Measurements from ENCODE around the gene TSPAN9. TPM values are rescaled to one million over a fixed set of nuclear protein-coding genes. Genes with fewer than 3 reads are reported as not detected.

Gene TSPAN9
- total and polyA plus RNA-seq, 2 of the 4 experiments (the other 2 are of a cell fraction): 17.7 to 39.1 TPM

- TF ChIP-seq RCOR1 (IDR thresholded peaks at IDR 0.05; ENCODE audit: insufficient replicate concordance, low read length): no peak
- no peak for TF ChIP-seq POLR2A (IDR thresholded peaks at IDR 0.05; ENCODE audit: low read depth, low read length)
These were observed 10.8 kb downstream of the TSPAN9 start (continued) for GRCh38 chr12:3087758-3088650.

- no peak for DNase-seq
- Histone ChIP-seq H3K23ac (ENCODE audit: low read depth, low read length) (no peak overlapping the region), H2AFZ (replicated peaks; ENCODE audit: low read length, poor library complexity) (no peak overlapping the region), H2BK5ac (ENCODE audit: low read depth, low read length, poor library complexity, severe bottlenecking) (no peak overlapping the region), H3K79me1 (ENCODE audit: low read depth in 1 of 2, low read length in 2 of 2) (peaks cover 0 to 14% of the 10 kb centered on the region in 2 experiments; a peak in 3 of 4 replicates), H2BK15ac (ENCODE audit: low read depth, low read length) (no peak overlapping the region), H3K18ac (ENCODE audit: low read depth, low read length) (no peak overlapping the region), H3K9me3 (ENCODE audit: control insufficient read depth, insufficient read depth, low read length) (no peaks in the 10 kb centered on the region), H3K4me3 (ENCODE audit: insufficient read depth, low read depth, low read length) (no peak overlapping the region), H3K9me1 (ENCODE audit: insufficient read depth, low read length) (peaks cover 9% of the 10 kb centered on the region; the same call in 1 of the 2 replicates), H4K20me1 (ENCODE audit: insufficient read depth, low read length) (peaks cover 7% of the 10 kb centered on the region), H2BK120ac (ENCODE audit: low read depth, low read length) (no peak overlapping the region), H2AK9ac (replicated peaks; ENCODE audit: low read depth, low read length, poor library complexity) (no peak overlapping the region), H3K4me2 (ENCODE audit: low read depth, low read length) (no peak overlapping the region), H3K4me1 (ENCODE audit: control insufficient read depth, insufficient read depth, low read length) (no peaks in the 10 kb centered on the region), H2AK5ac (ENCODE audit: low read depth, low read length) (no peak overlapping the region), H3K56ac (ENCODE audit: extremely low read depth, insufficient read depth, low read length) (no peak overlapping the region), H3K9ac (ENCODE audit: low read depth, low read length) (no peak overlapping the region), H3K14ac (replicated peaks; ENCODE audit: low read depth, low read length) (no peak overlapping the region), H4K91ac (ENCODE audit: insufficient read depth, low read depth, low read length) (no peak overlapping the region), H4K5ac (ENCODE audit: low read depth, low read length) (no peak overlapping the region), H3K27ac (ENCODE audit: insufficient read depth, low read length) (no peak overlapping the region), H2BK20ac (ENCODE audit: low read depth, low read length) (no peak overlapping the region), H3K36me3 (ENCODE audit: control insufficient read depth, insufficient read depth, low read length) (peaks cover 7% of the 10 kb centered on the region), H3K27me3 (ENCODE audit: control insufficient read depth, insufficient read depth, low read length) (no peaks in the 10 kb centered on the region), H4K8ac (ENCODE audit: low read depth in 2 of 2, low read length in 2 of 2) (no peak overlapping the region), H3K4ac (ENCODE audit: low read depth, low read length) (no peak overlapping the region)
- CTCF ChIA-PET: no interaction called here
- no peak for ATAC-seq (ENCODE audit: low read depth)
- no peak for TF ChIP-seq RCOR1 (IDR thresholded peaks at IDR 0.05; ENCODE audit: insufficient replicate concordance, low read length)
- TF ChIP-seq MXI1 (IDR thresholded peaks at IDR 0.05; ENCODE audit: borderline replicate concordance, low read depth, low read length): no peak
- TF ChIP-seq BHLHE40 (IDR thresholded peaks at IDR 0.05; ENCODE audit: low read depth, low read length): no peak
- no peak for TF ChIP-seq CHD1 (IDR thresholded peaks at IDR 0.05; ENCODE audit: low read depth, low read length)
- TF ChIP-seq SMC3 (IDR thresholded peaks at IDR 0.05; ENCODE audit: low read depth, low read length): no peak
- TF ChIP-seq CEBPB (IDR thresholded peaks at IDR 0.05; ENCODE audit: low read depth, low read length): no peak
- TF ChIP-seq CTCF (conservative IDR thresholded peaks at IDR 0.05; ENCODE audit: low read depth, low read length): no peak
- intact Hi-C loops (cut with micrococcal nuclease): no loop called here
- POLR2A ChIA-PET (ENCODE audit: unreplicated experiment): interaction anchor here (0.6 kb wide), 1 partner anchor 16 kb away, joined by 4 read pairs; no protein-coding TSS in a partner anchor
- WGBS, 2 experiments (ENCODE audit: extremely low coverage in 2 of 2, insufficient read length in 1 of 2): 67% methylated on average over 1 of the region's 5 CpGs; no CpG with 5 or more reads in 1 of the 2 experiments
- in situ Hi-C loops (cut with MboI; ENCODE audit: low sequenced_read_pairs): no loop called here
- dilution Hi-C loops (cut with HindIII; ENCODE audit: low sequenced_read_pairs, unreplicated experiment): no loop called here
- no TSS peak for BruUV-seq (replicated peaks)
These were observed 12.4 kb downstream of the TSPAN9 start for GRCh38 chr12:3089588-3089987.
